ENCODE results near the gene MAPKAP1.

MAPKAP1 gene

GRCh38 chr9:125455132-125455531, 251.9 kb downstream of the MAPKAP1 start:
- H2BK5ac ChIP-seq (ENCODE audit: low read length): no peak overlapping the region

DNA sequence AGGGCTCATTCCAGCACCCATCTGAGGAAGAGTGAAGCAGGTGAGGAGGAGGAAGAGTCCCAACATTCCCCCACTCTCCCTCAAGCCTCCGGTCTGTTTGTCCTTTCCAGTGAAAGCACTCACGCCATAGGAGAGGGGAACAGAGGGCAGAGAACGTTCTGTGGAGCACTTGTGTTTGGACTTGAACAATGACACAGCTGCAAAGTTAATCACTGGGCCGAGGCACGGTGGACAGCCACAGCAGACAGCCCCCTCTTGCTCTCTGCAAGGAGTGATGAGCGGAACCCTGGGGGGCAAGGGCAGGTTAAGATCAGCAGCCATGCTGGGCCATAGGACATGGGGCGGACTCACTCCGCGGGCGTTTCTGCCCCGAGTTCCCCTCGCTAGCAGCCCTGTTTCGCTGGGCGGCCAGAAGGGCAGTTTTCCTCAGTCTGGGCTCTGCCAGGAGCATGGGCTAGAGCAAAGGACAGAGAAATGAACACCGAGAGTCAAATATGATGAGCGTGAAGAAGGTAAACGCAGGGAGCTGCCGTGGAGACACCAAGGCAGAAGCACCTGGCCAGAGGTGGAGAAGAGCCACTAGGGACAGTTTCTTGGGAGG, 259.7 kb downstream of the MAPKAP1 start:
- DNase-seq: no peak
- H2BK15ac ChIP-seq (replicated peaks; ENCODE audit: low read depth): no peak overlapping the region
- H3K4ac ChIP-seq (ENCODE audit: low read depth, low read length): no peak overlapping the region
- no peak overlapping the region for H3K27ac ChIP-seq (ENCODE audit: low read depth, low read length)
- H3K4me1 ChIP-seq (ENCODE audit: control insufficient read depth, low read depth, low read length): no peaks in the 10 kb centered on the region
- H3K23ac ChIP-seq (ENCODE audit: low read length): no peak overlapping the region
- no CpG with 5 or more reads among the region's 18 CpGs for WGBS (ENCODE audit: extremely low coverage, insufficient coverage, low lambda C conversion rate)
- no peak overlapping the region for H4K8ac ChIP-seq (ENCODE audit: low read depth, low read length)
- no peaks in the 10 kb centered on the region for H3K79me1 ChIP-seq (ENCODE audit: low read length)
- no peaks in the 10 kb centered on the region for H3K36me3 ChIP-seq (ENCODE audit: control insufficient read depth, insufficient read depth, low read length)
- no peak overlapping the region for H3K4me3 ChIP-seq (ENCODE audit: low read length)
- H3K79me2 ChIP-seq (ENCODE audit: control insufficient read depth, insufficient read depth, low read length): no peaks in the 10 kb centered on the region
- H2BK5ac ChIP-seq (ENCODE audit: low read length): no peak overlapping the region
- H3K56ac ChIP-seq (ENCODE audit: low read length): no peak overlapping the region
- H3K4me2 ChIP-seq (ENCODE audit: low read length): no peak overlapping the region
- H4K5ac ChIP-seq (ENCODE audit: low read length): no peak overlapping the region
- H3K27me3 ChIP-seq (ENCODE audit: insufficient read depth, low read length, poor library complexity): no peaks in the 10 kb centered on the region
- H2BK120ac ChIP-seq (ENCODE audit: low read depth, low read length): no peak overlapping the region
- no peak overlapping the region for H3K18ac ChIP-seq (ENCODE audit: low read length)
- H2AK5ac ChIP-seq (ENCODE audit: low read length): no peak overlapping the region
- H3K9ac ChIP-seq (ENCODE audit: low read length): no peak overlapping the region

More at GRCh38 chr9:125455132-125455531, 251.9 kb downstream of the MAPKAP1 start:
- H2BK15ac ChIP-seq (replicated peaks; ENCODE audit: low read depth): no peak overlapping the region
- no peak overlapping the region for H3K18ac ChIP-seq (ENCODE audit: low read length)
- H3K79me1 ChIP-seq (ENCODE audit: low read length): no peaks in the 10 kb centered on the region
- H2AK5ac ChIP-seq (ENCODE audit: low read length): no peak overlapping the region
- H3K27me3 ChIP-seq (ENCODE audit: insufficient read depth, low read length, poor library complexity): no peaks in the 10 kb centered on the region
- no peaks in the 10 kb centered on the region for H3K79me2 ChIP-seq (ENCODE audit: control insufficient read depth, insufficient read depth, low read length)
- DNase-seq: no peak
- H3K4me3 ChIP-seq (ENCODE audit: low read length): no peak overlapping the region
- no peak overlapping the region for H4K8ac ChIP-seq (ENCODE audit: low read depth, low read length)
- H3K4me2 ChIP-seq (ENCODE audit: low read length): no peak overlapping the region
- H3K4ac ChIP-seq (ENCODE audit: low read depth, low read length): no peak overlapping the region
- WGBS (ENCODE audit: extremely low coverage, insufficient coverage, low lambda C conversion rate): no CpG with 5 or more reads among the region's 1 CpG
- no peaks in the 10 kb centered on the region for H3K36me3 ChIP-seq (ENCODE audit: control insufficient read depth, insufficient read depth, low read length)
- H3K23ac ChIP-seq (ENCODE audit: low read length): no peak overlapping the region
- no peaks in the 10 kb centered on the region for H3K4me1 ChIP-seq (ENCODE audit: control insufficient read depth, low read depth, low read length)
- no peak overlapping the region for H4K5ac ChIP-seq (ENCODE audit: low read length)
- H3K9ac ChIP-seq (ENCODE audit: low read length): no peak overlapping the region
- no peak overlapping the region for H2BK120ac ChIP-seq (ENCODE audit: low read depth, low read length)
- H3K56ac ChIP-seq (ENCODE audit: low read length): no peak overlapping the region
- no peak overlapping the region for H3K27ac ChIP-seq (ENCODE audit: low read depth, low read length)

GRCh38 chr9:125446561-125447094, 260.4 kb downstream of the MAPKAP1 start:
- no peak overlapping the region for H2BK15ac ChIP-seq (replicated peaks; ENCODE audit: low read depth)
- H3K4me3 ChIP-seq (ENCODE audit: low read length): no peak overlapping the region
- no peak overlapping the region for H2AK5ac ChIP-seq (ENCODE audit: low read length)
- H3K4ac ChIP-seq (ENCODE audit: low read depth, low read length): no peak overlapping the region
- H3K36me3 ChIP-seq (ENCODE audit: control insufficient read depth, insufficient read depth, low read length): no peaks in the 10 kb centered on the region
- no peak overlapping the region for H3K27ac ChIP-seq (ENCODE audit: low read depth, low read length)
- no peaks in the 10 kb centered on the region for H3K4me1 ChIP-seq (ENCODE audit: control insufficient read depth, low read depth, low read length)
- no peaks in the 10 kb centered on the region for H3K79me2 ChIP-seq (ENCODE audit: control insufficient read depth, insufficient read depth, low read length)
- no peak overlapping the region for H3K4me2 ChIP-seq (ENCODE audit: low read length)
- H4K8ac ChIP-seq (ENCODE audit: low read depth, low read length): no peak overlapping the region
- peak; percentile 28 for DNase-seq
- H3K18ac ChIP-seq (ENCODE audit: low read length): no peak overlapping the region
- no peak overlapping the region for H4K5ac ChIP-seq (ENCODE audit: low read length)
- no peak overlapping the region for H2BK5ac ChIP-seq (ENCODE audit: low read length)
- H3K56ac ChIP-seq (ENCODE audit: low read length): no peak overlapping the region
- no peak overlapping the region for H3K23ac ChIP-seq (ENCODE audit: low read length)
- no peaks in the 10 kb centered on the region for H3K79me1 ChIP-seq (ENCODE audit: low read length)
- no peak overlapping the region for H2BK120ac ChIP-seq (ENCODE audit: low read depth, low read length)
- WGBS (ENCODE audit: extremely low coverage, insufficient coverage, low lambda C conversion rate): no CpG with 5 or more reads among the region's 6 CpGs
- H3K27me3 ChIP-seq (ENCODE audit: insufficient read depth, low read length, poor library complexity): no peaks in the 10 kb centered on the region
- H3K9ac ChIP-seq (ENCODE audit: low read length): no peak overlapping the region

- H3K56ac ChIP-seq (ENCODE audit: low read length): no peak overlapping the region
- H4K5ac ChIP-seq (ENCODE audit: low read length): no peak overlapping the region
- no peak overlapping the region for H3K18ac ChIP-seq (ENCODE audit: low read length)
- no peaks in the 10 kb centered on the region for H3K4me1 ChIP-seq (ENCODE audit: control insufficient read depth, low read depth, low read length)
- H3K27me3 ChIP-seq (ENCODE audit: insufficient read depth, low read length, poor library complexity): no peaks in the 10 kb centered on the region
- DNase-seq: no peak
- H3K79me2 ChIP-seq (ENCODE audit: control insufficient read depth, insufficient read depth, low read length): no peaks in the 10 kb centered on the region
- H3K36me3 ChIP-seq (ENCODE audit: control insufficient read depth, insufficient read depth, low read length): no peaks in the 10 kb centered on the region
- H3K4ac ChIP-seq (ENCODE audit: low read depth, low read length): no peak overlapping the region
- no peak overlapping the region for H3K4me3 ChIP-seq (ENCODE audit: low read length)
- H4K8ac ChIP-seq (ENCODE audit: low read depth, low read length): no peak overlapping the region
- no peaks in the 10 kb centered on the region for H3K79me1 ChIP-seq (ENCODE audit: low read length)
- no peak overlapping the region for H2BK15ac ChIP-seq (replicated peaks; ENCODE audit: low read depth)
- H3K27ac ChIP-seq (ENCODE audit: low read depth, low read length): no peak overlapping the region
- H2AK5ac ChIP-seq (ENCODE audit: low read length): no peak overlapping the region
- no peak overlapping the region for H3K4me2 ChIP-seq (ENCODE audit: low read length)
- no peak overlapping the region for H2BK120ac ChIP-seq (ENCODE audit: low read depth, low read length)
- no CpG with 5 or more reads among the region's 8 CpGs for WGBS (ENCODE audit: extremely low coverage, insufficient coverage, low lambda C conversion rate)
- no peak overlapping the region for H2BK5ac ChIP-seq (ENCODE audit: low read length)
- H3K23ac ChIP-seq (ENCODE audit: low read length): no peak overlapping the region
- H3K9ac ChIP-seq (ENCODE audit: low read length): no peak overlapping the region
These were observed 262.0 kb downstream of the MAPKAP1 start for GRCh38 chr9:125444956-125445506.

DNA sequence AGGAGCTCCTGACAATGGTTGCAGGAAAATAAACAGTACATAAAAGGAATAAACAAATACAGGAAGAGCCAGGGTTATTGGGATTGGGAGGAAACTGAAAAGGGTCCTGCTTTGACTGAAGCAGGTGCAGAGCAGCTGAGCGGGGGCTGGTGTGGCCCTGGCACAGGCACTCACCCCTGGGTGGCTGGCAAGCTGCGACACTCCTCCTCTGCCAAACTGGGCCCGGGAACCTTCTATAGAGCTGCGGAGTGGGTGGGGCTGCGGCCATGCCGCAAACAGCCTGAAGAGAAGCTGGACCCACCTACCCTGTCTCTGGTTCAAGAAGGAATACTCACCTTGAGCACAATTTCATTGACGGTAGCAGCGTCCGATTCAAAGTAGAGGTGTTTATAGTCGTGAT, 262.8 kb downstream of the MAPKAP1 start:
- no peak overlapping the region for H4K5ac ChIP-seq (ENCODE audit: low read length)
- no peak overlapping the region for H3K18ac ChIP-seq (ENCODE audit: low read length)
- H2AK5ac ChIP-seq (ENCODE audit: low read length): no peak overlapping the region
- no peak overlapping the region for H3K23ac ChIP-seq (ENCODE audit: low read length)
- no peak overlapping the region for H3K27ac ChIP-seq (ENCODE audit: low read depth, low read length)
- H3K79me2 ChIP-seq (ENCODE audit: control insufficient read depth, insufficient read depth, low read length): no peaks in the 10 kb centered on the region
- H3K4me2 ChIP-seq (ENCODE audit: low read length): no peak overlapping the region
- no peak for DNase-seq
- no peak overlapping the region for H3K56ac ChIP-seq (ENCODE audit: low read length)
- H2BK15ac ChIP-seq (replicated peaks; ENCODE audit: low read depth): no peak overlapping the region
- H3K4me3 ChIP-seq (ENCODE audit: low read length): no peak overlapping the region
- no CpG with 5 or more reads among the region's 10 CpGs for WGBS (ENCODE audit: extremely low coverage, insufficient coverage, low lambda C conversion rate)
- no peak overlapping the region for H2BK5ac ChIP-seq (ENCODE audit: low read length)
- H3K4me1 ChIP-seq (ENCODE audit: control insufficient read depth, low read depth, low read length): no peaks in the 10 kb centered on the region
- no peak overlapping the region for H4K8ac ChIP-seq (ENCODE audit: low read depth, low read length)
- no peaks in the 10 kb centered on the region for H3K27me3 ChIP-seq (ENCODE audit: insufficient read depth, low read length, poor library complexity)
- no peak overlapping the region for H2BK120ac ChIP-seq (ENCODE audit: low read depth, low read length)
- H3K79me1 ChIP-seq (ENCODE audit: low read length): no peaks in the 10 kb centered on the region
- H3K4ac ChIP-seq (ENCODE audit: low read depth, low read length): no peak overlapping the region
- no peak overlapping the region for H3K9ac ChIP-seq (ENCODE audit: low read length)
- H3K36me3 ChIP-seq (ENCODE audit: control insufficient read depth, insufficient read depth, low read length): no peaks in the 10 kb centered on the region

DNA sequence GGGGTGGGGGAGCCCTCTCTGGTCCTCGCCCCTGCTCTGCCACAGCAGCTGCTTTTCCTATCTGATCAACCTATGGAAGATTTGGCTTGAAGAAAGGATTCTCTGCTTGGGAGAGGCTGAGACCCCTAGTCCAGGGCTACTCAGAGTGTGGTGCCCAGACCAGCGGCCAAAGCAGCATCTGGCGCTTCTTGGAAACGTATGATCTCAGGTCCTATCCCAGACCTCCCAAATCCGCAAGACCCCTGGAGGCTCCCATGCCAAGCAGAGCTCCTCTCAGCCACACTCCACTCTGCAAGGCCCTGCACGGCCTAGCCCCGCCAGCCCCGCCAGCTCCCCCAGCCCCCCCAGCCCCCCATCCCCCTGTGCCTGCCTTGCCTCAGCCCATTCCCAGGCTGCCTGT, 263.6 kb downstream of the MAPKAP1 start:
- DNase-seq: no peak
- Histone ChIP-seq H3K79me1 (ENCODE audit: low read length) (no peaks in the 10 kb centered on the region), H3K23ac (ENCODE audit: low read length) (no peak overlapping the region), H3K4ac (ENCODE audit: low read depth, low read length) (no peak overlapping the region), H3K56ac (ENCODE audit: low read length) (no peak overlapping the region), H3K36me3 (ENCODE audit: control insufficient read depth, insufficient read depth, low read length) (no peaks in the 10 kb centered on the region), H3K18ac (ENCODE audit: low read length) (no peak overlapping the region), H4K8ac (ENCODE audit: low read depth, low read length) (no peak overlapping the region), H2BK5ac (ENCODE audit: low read length) (no peak overlapping the region), H4K5ac (ENCODE audit: low read length) (no peak overlapping the region), H3K27me3 (ENCODE audit: insufficient read depth, low read length, poor library complexity) (no peaks in the 10 kb centered on the region), H3K4me1 (ENCODE audit: control insufficient read depth, low read depth, low read length) (no peaks in the 10 kb centered on the region), H3K27ac (ENCODE audit: low read depth, low read length) (no peak overlapping the region), H2BK120ac (ENCODE audit: low read depth, low read length) (no peak overlapping the region), H3K4me2 (ENCODE audit: low read length) (no peak overlapping the region), H3K4me3 (ENCODE audit: low read length) (no peak overlapping the region), H2AK5ac (ENCODE audit: low read length) (no peak overlapping the region), H3K9ac (ENCODE audit: low read length) (no peak overlapping the region), H2BK15ac (replicated peaks; ENCODE audit: low read depth) (no peak overlapping the region), H3K79me2 (ENCODE audit: control insufficient read depth, insufficient read depth, low read length) (no peaks in the 10 kb centered on the region)
- no CpG with 5 or more reads among the region's 8 CpGs for WGBS (ENCODE audit: extremely low coverage, insufficient coverage, low lambda C conversion rate)
